ENCODE measurements around the gene TMEM186. TPM values are rescaled to one million over a fixed set of nuclear protein-coding genes. Genes with fewer than 3 reads are reported as not detected.

The TMEM186 gene
- total and polyA plus RNA-seq, 2 experiments from 2014 or later, result 8.3 to 14.8 TPM

DNA sequence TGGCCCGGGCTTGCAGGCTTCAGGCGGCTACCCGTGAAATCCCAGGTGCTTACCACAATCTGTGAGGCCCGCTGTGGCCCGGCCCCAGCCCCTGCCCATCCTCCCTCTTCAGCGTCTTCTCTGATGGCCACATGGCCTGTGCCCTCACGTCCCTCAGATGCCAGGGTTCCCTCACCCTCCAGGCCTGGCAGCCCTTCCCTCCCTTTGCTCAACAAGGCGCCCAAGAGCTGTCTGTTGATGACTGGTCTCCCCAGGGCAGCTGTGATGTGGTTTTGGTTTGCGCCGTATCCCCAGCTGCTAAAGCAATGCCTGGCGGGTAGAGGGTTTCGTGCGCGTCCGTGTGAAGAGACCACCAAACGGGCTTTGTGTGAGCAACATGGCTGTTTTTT lies 35.3 kb upstream of the TMEM186 start:
- H3K4me3 Mint-ChIP-seq, result peak overlapping the region; percentile 39
- Histone ChIP-seq H4K20me1 (replicated peaks; ENCODE audit: insufficient read depth) (no peaks in the 10 kb centered on the region), H3K36me3 (ENCODE audit: insufficient read depth) (no peaks in the 10 kb centered on the region; the same call in 1 of the 2 replicates), H3K4me1 (ENCODE audit: insufficient read depth) (peaks cover 63% of the 10 kb centered on the region), H3K4me2 (peak overlapping the region; percentile 67), H3K4me3 (no peak overlapping the region), H2AFZ (no peak overlapping the region), H3K79me2 (replicated peaks; ENCODE audit: insufficient read depth) (peaks cover 19% of the 10 kb centered on the region), H3K9me2 (ENCODE audit: insufficient read depth) (no peaks in the 10 kb centered on the region), H3K27me3 (ENCODE audit: insufficient read depth) (no peaks in the 10 kb centered on the region), H3F3A (replicated peaks; ENCODE audit: low read depth) (peaks cover 29% of the 10 kb centered on the region), H3K27ac (ENCODE audit: low read depth) (peak overlapping the region; percentile 97)
- DNase-seq (ENCODE audit: low spot score) (no peak), ATAC-seq (peak; percentile 22)
- peaks cover 20% of the 10 kb centered on the region for H3K27me3 Mint-ChIP-seq (ENCODE audit: insufficient read depth, low read depth, poor library complexity)
- peaks cover 60% of the 10 kb centered on the region for H3K4me1 Mint-ChIP-seq
- H3K9me3 Mint-ChIP-seq, result no peaks in the 10 kb centered on the region; the same call in 2 of the 3 replicates
- peak overlapping the region; percentile 99 for H3K27ac Mint-ChIP-seq
- TF ChIP-seq, protein P1, sequence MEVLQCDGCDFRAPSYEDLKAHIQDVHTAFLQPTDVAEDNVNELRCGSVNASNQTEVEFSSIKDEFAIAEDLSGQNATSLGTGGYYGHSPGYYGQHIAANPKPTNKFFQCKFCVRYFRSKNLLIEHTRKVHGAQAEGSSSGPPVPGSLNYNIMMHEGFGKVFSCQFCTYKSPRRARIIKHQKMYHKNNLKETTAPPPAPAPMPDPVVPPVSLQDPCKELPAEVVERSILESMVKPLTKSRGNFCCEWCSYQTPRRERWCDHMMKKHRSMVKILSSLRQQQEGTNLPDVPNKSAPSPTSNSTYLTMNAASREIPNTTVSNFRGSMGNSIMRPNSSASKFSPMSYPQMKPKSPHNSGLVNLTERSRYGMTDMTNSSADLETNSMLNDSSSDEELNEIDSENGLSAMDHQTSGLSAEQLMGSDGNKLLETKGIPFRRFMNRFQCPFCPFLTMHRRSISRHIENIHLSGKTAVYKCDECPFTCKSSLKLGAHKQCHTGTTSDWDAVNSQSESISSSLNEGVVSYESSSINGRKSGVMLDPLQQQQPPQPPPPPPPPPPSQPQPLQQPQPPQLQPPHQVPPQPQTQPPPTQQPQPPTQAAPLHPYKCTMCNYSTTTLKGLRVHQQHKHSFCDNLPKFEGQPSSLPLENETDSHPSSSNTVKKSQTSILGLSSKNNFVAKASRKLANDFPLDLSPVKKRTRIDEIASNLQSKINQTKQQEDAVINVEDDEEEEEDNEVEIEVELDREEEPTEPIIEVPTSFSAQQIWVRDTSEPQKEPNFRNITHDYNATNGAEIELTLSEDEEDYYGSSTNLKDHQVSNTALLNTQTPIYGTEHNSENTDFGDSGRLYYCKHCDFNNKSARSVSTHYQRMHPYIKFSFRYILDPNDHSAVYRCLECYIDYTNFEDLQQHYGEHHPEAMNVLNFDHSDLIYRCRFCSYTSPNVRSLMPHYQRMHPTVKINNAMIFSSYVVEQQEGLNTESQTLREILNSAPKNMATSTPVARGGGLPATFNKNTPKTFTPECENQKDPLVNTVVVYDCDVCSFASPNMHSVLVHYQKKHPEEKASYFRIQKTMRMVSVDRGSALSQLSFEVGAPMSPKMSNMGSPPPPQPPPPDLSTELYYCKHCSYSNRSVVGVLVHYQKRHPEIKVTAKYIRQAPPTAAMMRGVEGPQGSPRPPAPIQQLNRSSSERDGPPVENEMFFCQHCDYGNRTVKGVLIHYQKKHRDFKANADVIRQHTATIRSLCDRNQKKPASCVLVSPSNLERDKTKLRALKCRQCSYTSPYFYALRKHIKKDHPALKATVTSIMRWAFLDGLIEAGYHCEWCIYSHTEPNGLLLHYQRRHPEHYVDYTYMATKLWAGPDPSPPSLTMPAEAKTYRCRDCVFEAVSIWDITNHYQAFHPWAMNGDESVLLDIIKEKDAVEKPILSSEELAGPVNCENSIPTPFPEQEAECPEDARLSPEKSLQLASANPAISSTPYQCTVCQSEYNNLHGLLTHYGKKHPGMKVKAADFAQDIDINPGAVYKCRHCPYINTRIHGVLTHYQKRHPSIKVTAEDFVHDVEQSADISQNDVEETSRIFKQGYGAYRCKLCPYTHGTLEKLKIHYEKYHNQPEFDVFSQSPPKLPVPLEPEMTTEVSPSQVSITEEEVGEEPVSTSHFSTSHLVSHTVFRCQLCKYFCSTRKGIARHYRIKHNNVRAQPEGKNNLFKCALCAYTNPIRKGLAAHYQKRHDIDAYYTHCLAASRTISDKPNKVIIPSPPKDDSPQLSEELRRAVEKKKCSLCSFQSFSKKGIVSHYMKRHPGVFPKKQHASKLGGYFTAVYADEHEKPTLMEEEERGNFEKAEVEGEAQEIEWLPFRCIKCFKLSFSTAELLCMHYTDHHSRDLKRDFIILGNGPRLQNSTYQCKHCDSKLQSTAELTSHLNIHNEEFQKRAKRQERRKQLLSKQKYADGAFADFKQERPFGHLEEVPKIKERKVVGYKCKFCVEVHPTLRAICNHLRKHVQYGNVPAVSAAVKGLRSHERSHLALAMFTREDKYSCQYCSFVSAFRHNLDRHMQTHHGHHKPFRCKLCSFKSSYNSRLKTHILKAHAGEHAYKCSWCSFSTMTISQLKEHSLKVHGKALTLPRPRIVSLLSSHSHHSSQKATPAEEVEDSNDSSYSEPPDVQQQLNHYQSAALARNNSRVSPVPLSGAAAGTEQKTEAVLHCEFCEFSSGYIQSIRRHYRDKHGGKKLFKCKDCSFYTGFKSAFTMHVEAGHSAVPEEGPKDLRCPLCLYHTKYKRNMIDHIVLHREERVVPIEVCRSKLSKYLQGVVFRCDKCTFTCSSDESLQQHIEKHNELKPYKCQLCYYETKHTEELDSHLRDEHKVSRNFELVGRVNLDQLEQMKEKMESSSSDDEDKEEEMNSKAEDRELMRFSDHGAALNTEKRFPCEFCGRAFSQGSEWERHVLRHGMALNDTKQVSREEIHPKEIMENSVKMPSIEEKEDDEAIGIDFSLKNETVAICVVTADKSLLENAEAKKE (CRISPR knock-in tag; IDR thresholded peaks at IDR 0.05), result no peak
- peaks cover 37% of the 10 kb centered on the region for H3K36me3 Mint-ChIP-seq (ENCODE audit: low read depth)

DNA sequence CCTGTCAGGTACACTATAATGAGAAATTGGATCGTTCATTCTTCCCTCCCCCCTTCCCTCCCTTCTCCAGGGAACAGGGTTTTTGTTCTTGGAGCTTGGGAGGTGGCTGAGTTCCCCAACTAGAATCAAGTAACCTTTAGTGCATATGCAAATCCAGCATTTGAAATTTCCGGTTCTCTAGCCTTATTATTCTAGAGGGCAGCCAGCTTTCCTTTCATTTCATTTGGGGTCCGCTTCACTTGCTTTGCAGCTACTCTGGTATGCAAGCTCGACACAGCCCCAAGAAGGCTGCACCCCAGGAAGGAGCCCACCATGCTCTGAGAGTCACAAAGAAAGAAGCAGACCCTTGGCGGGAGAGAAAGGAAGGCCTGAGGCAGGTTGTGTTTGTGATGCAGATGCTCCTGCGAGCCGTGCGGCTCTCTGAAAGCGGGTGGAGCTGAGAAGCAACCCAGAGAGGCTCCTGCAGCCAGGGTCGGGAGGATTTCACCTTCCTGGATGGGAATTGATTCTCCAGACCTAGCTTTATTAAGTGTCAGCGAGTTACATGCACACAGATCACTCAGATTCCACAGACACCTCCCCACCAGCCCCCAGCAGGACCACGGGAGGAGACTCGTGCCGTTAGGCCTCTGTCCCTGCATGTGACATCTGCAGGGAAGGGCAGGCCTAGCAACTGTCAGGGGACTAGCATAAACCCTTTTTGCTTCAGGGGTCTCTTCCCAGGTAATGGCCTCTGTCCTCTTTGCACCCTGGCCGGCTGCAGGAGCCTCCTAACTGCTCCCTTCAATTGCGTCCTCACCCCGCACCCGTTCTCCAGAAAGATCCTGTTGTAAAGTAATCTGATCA lies 34.7 kb upstream of the TMEM186 start:
- Mint-ChIP-seq H3K4me3 (peak overlapping the region; percentile 56), H3K36me3 (ENCODE audit: low read depth) (peaks cover 37% of the 10 kb centered on the region), H3K4me1 (peaks cover 60% of the 10 kb centered on the region), H3K27me3 (ENCODE audit: insufficient read depth, low read depth, poor library complexity) (peaks cover 20% of the 10 kb centered on the region), H3K9me3 (no peaks in the 10 kb centered on the region; the same call in 2 of the 3 replicates), H3K27ac (peak overlapping the region; percentile 99)
- Histone ChIP-seq H3K4me1 (ENCODE audit: insufficient read depth) (peaks cover 57% of the 10 kb centered on the region), H3K4me3 (peak overlapping the region; percentile 27; the same call in 1 of the 2 replicates), H3K27ac (ENCODE audit: low read depth) (peak overlapping the region; percentile 97), H3K36me3 (ENCODE audit: insufficient read depth) (no peaks in the 10 kb centered on the region; the same call in 1 of the 2 replicates), H3K4me2 (peak overlapping the region; percentile 67), H2AFZ (no peak overlapping the region), H3K79me2 (replicated peaks; ENCODE audit: insufficient read depth) (peaks cover 13% of the 10 kb centered on the region), H4K20me1 (replicated peaks; ENCODE audit: insufficient read depth) (no peaks in the 10 kb centered on the region), H3F3A (replicated peaks; ENCODE audit: low read depth) (peaks cover 29% of the 10 kb centered on the region), H3K27me3 (ENCODE audit: insufficient read depth) (no peaks in the 10 kb centered on the region), H3K9me2 (ENCODE audit: insufficient read depth) (no peaks in the 10 kb centered on the region)
- DNase-seq (ENCODE audit: low spot score) (peak; percentile 97), ATAC-seq (peak; percentile 96)
- TF ChIP-seq POLR2AphosphoS5 (IDR thresholded peaks at IDR 0.05; ENCODE audit: low read depth) (peak; percentile 76), NANOG (IDR thresholded peaks at IDR 0.05; ENCODE audit: borderline replicate concordance) (peak; percentile 70; the same call in 1 of the 2 replicates)
- TF ChIP-seq, protein P2, sequence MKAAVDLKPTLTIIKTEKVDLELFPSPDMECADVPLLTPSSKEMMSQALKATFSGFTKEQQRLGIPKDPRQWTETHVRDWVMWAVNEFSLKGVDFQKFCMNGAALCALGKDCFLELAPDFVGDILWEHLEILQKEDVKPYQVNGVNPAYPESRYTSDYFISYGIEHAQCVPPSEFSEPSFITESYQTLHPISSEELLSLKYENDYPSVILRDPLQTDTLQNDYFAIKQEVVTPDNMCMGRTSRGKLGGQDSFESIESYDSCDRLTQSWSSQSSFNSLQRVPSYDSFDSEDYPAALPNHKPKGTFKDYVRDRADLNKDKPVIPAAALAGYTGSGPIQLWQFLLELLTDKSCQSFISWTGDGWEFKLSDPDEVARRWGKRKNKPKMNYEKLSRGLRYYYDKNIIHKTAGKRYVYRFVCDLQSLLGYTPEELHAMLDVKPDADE (IDR thresholded peaks at IDR 0.05), result peak; percentile 81
- TF ChIP-seq, protein P3, sequence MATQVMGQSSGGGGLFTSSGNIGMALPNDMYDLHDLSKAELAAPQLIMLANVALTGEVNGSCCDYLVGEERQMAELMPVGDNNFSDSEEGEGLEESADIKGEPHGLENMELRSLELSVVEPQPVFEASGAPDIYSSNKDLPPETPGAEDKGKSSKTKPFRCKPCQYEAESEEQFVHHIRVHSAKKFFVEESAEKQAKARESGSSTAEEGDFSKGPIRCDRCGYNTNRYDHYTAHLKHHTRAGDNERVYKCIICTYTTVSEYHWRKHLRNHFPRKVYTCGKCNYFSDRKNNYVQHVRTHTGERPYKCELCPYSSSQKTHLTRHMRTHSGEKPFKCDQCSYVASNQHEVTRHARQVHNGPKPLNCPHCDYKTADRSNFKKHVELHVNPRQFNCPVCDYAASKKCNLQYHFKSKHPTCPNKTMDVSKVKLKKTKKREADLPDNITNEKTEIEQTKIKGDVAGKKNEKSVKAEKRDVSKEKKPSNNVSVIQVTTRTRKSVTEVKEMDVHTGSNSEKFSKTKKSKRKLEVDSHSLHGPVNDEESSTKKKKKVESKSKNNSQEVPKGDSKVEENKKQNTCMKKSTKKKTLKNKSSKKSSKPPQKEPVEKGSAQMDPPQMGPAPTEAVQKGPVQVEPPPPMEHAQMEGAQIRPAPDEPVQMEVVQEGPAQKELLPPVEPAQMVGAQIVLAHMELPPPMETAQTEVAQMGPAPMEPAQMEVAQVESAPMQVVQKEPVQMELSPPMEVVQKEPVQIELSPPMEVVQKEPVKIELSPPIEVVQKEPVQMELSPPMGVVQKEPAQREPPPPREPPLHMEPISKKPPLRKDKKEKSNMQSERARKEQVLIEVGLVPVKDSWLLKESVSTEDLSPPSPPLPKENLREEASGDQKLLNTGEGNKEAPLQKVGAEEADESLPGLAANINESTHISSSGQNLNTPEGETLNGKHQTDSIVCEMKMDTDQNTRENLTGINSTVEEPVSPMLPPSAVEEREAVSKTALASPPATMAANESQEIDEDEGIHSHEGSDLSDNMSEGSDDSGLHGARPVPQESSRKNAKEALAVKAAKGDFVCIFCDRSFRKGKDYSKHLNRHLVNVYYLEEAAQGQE (IDR thresholded peaks at IDR 0.05; ENCODE audit: unreplicated experiment), result no peak

Data from GM23338 (cell line).